Esophagus muscularis mucosa (tissue), 4 donors: ENCODE results near the gene SHPK. TPM values are rescaled to one million over a fixed set of nuclear protein-coding genes. Genes with fewer than 3 reads are reported as not detected.

Experiments
- DNase-seq: peaks from one replicate; pipeline ENCODE4 v3.0.0-alpha.2; 2017; ENCODE audit errors: extremely low spot score
- H3K27ac ChIP-seq, 4 donors: fragments of 200-600 bp; sonication (generic); replicated peaks in 1 of 4; 1 replicate in 3 of 4; 2 replicates in 1 of 4; pipeline ENCODE4 v1.5.1; 2016 to 2019; ENCODE audit warnings: mild to moderate bottlenecking in 1 of 4
- H3K27me3 ChIP-seq, 4 donors: fragments of 200-600 bp; sonication (generic); one replicate each; pipeline versions ENCODE4 v1.5.1 to v1.6.0; 2016 to 2019
- H3K36me3 ChIP-seq, 4 donors: fragments of 200-600 bp; sonication (generic); one replicate each; pipeline ENCODE4 v1.5.1; 2016 to 2019
- H3K4me1 ChIP-seq, 4 donors: fragments of 200-600 bp; sonication (generic); one replicate each; pipeline ENCODE4 v1.5.1; 2016 to 2019
- H3K4me3 ChIP-seq, 4 donors: fragments of 200-600 bp; sonication (generic); 1 replicate in 2 of 4; 2 replicates in 2 of 4; pipeline ENCODE4 v1.5.1; 2016 to 2019; ENCODE audit warnings: mild to moderate bottlenecking in 4 of 4, moderate library complexity in 1 of 4
- H3K9me3 ChIP-seq, 4 donors: fragments of 200-600 bp; sonication (generic); 1 replicate in 3 of 4; 2 replicates in 1 of 4; pipeline ENCODE4 v1.5.1; 2016 to 2019
- EP300 ChIP-seq: sonication (generic); formaldehyde crosslinking; IDR thresholded peaks from one replicate; pipeline ENCODE4 v1.6.1; 2017; ENCODE audit warnings: antibody characterized with exemption
- POLR2A ChIP-seq: fragments of 450-650 bp; IDR thresholded peaks from one replicate; pipeline ENCODE4 v1.6.1; 2017; ENCODE audit warnings: antibody characterized with exemption, moderate library complexity, mild to moderate bottlenecking, low read depth
- POLR2AphosphoS5 ChIP-seq, 2 donors: sonication (generic); formaldehyde crosslinking; IDR thresholded peaks; one replicate each; pipeline ENCODE4 v1.6.1; 2017; ENCODE audit warnings: antibody characterized with exemption in 2 of 2
- WGBS: methylation state at CpG from one replicate; pipeline ENCODE4 v1.1.5; 2018; 5-methylcytosine and 5-hydroxymethylcytosine counted together
- intact Hi-C: fragments of 100-400 bp; cut with DNase I; formaldehyde crosslinking; loops from one replicate; pipeline ENCODE4 v1.15.1; 2023
- total RNA-seq, 4 donors: library from RNA; depleted of rRNA; stranded (reverse); fragments of >200 nt; gene quantifications; one replicate each; pipeline versions ENCODE4 v1.1.0 to v1.2.1, GENCODE V29; 2016
- TF ChIP-seq, protein P1 (sequence below), 3 experiments: fragments of 200-600 bp in 2 of 3; fragments of 450-650 bp in 1 of 3; sonication (generic) in 2 of 3; IDR thresholded peaks; one replicate each; pipeline ENCODE4 v1.5.1; 2017 to 2019; ENCODE audit warnings: antibody characterized with exemption in 3 of 3, mild to moderate bottlenecking in 2 of 3, moderate library complexity in 1 of 3

SHPK gene
- total RNA-seq, 4 donors from 2014 or later, result 5.0 to 10.7 (median 5.6) TPM

DNA sequence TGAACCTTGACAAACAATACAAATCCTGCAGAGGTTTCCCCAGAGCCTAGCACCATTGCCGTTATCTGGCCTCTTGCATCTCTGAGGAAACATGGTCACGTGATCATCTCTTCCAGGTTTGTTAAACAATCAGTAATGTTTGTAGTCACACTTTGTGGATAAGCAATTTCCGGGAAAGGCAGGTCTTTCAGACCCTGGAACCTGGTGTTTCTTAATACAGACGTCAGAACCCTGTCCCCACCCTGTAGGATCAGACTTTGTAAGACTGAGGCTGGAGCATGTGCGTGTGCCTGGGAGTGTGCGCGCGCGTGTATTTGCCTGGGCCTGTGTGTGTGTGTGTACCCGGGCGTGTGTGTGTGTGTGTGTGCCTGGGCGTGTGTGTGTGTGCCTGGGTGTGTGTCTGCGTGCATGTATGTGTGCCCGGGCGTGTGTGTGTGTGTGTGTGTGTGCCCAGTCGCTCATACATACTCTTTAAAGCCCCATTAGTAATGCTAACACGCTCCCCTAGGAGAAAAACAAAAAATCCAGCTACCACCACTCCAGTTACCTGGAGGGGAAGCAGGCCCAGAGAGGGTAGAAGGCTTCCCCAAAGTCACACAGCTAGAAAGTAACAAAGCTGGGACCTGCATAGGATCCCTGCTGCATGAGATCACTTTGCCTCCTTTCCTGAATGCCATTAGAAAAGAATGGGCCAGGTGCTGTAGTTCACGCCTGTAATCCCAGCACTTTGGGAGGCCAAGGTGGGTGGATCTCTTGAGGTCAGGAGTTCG is 5.9 kb upstream of the SHPK start:
- Histone ChIP-seq H3K4me1 (peaks cover 12 to 25% (median 13%) of the 10 kb centered on the region in 4 donors), H3K9me3 (no peaks in the 10 kb centered on the region), H3K4me3 (no peak overlapping the region), H3K27me3 (no peaks in the 10 kb centered on the region), H3K36me3 (peaks cover 0 to 65% (median 26%) of the 10 kb centered on the region in 4 donors), H3K27ac (no peak overlapping the region)
- DNase-seq, result no peak
- WGBS, result 93% methylated on average over 19 of the region's 19 CpGs
- intact Hi-C loops, result no loop called here
- TF ChIP-seq POLR2AphosphoS5 (IDR thresholded peaks at IDR 0.05), result no peak
- TF ChIP-seq, protein P1, sequence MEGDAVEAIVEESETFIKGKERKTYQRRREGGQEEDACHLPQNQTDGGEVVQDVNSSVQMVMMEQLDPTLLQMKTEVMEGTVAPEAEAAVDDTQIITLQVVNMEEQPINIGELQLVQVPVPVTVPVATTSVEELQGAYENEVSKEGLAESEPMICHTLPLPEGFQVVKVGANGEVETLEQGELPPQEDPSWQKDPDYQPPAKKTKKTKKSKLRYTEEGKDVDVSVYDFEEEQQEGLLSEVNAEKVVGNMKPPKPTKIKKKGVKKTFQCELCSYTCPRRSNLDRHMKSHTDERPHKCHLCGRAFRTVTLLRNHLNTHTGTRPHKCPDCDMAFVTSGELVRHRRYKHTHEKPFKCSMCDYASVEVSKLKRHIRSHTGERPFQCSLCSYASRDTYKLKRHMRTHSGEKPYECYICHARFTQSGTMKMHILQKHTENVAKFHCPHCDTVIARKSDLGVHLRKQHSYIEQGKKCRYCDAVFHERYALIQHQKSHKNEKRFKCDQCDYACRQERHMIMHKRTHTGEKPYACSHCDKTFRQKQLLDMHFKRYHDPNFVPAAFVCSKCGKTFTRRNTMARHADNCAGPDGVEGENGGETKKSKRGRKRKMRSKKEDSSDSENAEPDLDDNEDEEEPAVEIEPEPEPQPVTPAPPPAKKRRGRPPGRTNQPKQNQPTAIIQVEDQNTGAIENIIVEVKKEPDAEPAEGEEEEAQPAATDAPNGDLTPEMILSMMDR (IDR thresholded peaks at IDR 0.05), result no peak
- no peak for TF ChIP-seq EP300
- TF ChIP-seq POLR2A, result no peak

GRCh38 chr17:3641014-3641413 is 5.0 kb upstream of the SHPK start:
- H3K27ac ChIP-seq, result no peak overlapping the region
- intact Hi-C loops, result no loop called here

DNA sequence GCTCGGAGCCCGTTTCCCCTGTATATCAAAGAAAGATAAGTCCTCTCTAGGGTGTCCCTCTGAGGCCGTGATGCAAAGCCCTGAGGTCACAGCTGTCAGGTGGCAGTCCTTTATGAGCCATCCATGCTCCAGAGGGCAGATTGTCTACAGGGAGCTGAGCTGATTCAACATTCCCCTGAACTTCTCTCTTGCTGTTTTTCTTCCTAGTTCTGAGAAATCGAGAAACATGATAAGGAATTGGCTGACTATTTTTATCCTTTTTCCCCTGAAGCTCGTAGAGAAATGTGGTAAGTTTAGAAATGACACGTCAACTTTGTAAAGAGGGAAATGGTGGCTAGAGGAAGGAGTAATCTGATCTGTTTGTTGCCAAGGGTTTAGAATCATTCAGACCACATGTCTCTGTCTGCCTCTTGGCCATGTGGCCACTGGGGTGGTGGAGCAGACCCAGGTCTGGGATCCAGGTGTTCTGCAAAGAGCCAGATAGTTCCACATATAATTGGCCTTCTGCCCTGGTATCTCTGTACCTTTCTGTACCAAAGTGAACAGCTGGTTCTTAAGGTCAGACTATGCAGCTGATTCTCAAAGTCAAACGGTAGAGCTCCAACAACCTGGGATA is 4.0 kb upstream of the SHPK start:
- no peaks in the 10 kb centered on the region for H3K9me3 ChIP-seq
- no peak for TF ChIP-seq POLR2A
- TF ChIP-seq POLR2AphosphoS5 (IDR thresholded peaks at IDR 0.05), result no peak
- TF ChIP-seq EP300, result no peak
- TF ChIP-seq, protein P1 (IDR thresholded peaks at IDR 0.05), result no peak
- no peak for DNase-seq
- H3K36me3 ChIP-seq, result peaks cover 0 to 50% (median 19%) of the 10 kb centered on the region in 4 donors
- no peak overlapping the region for H3K4me3 ChIP-seq
- intact Hi-C loops, result no loop called here
- no peak overlapping the region for H3K27ac ChIP-seq
- H3K27me3 ChIP-seq, result no peaks in the 10 kb centered on the region
- peaks cover 20 to 27% (median 22%) of the 10 kb centered on the region in 4 donors for H3K4me1 ChIP-seq
- WGBS, result 67% methylated on average over 7 of the region's 7 CpGs

More at GRCh38 chr17:3641014-3641413, 5.0 kb upstream of the SHPK start:
- H3K4me1 ChIP-seq, result peaks cover 13 to 26% (median 15%) of the 10 kb centered on the region in 4 donors
- H3K27me3 ChIP-seq, result no peaks in the 10 kb centered on the region
- H3K4me3 ChIP-seq, result no peak overlapping the region
- TF ChIP-seq POLR2A, result no peak
- TF ChIP-seq EP300, result no peak
- TF ChIP-seq, protein P1 (IDR thresholded peaks at IDR 0.05), result no peak
- TF ChIP-seq POLR2AphosphoS5 (IDR thresholded peaks at IDR 0.05), result no peak
- no peaks in the 10 kb centered on the region for H3K9me3 ChIP-seq
- 97% methylated on average over 3 of the region's 3 CpGs for WGBS
- H3K36me3 ChIP-seq, result peaks cover 0 to 58% (median 21%) of the 10 kb centered on the region in 4 donors
- no peak for DNase-seq

DNA sequence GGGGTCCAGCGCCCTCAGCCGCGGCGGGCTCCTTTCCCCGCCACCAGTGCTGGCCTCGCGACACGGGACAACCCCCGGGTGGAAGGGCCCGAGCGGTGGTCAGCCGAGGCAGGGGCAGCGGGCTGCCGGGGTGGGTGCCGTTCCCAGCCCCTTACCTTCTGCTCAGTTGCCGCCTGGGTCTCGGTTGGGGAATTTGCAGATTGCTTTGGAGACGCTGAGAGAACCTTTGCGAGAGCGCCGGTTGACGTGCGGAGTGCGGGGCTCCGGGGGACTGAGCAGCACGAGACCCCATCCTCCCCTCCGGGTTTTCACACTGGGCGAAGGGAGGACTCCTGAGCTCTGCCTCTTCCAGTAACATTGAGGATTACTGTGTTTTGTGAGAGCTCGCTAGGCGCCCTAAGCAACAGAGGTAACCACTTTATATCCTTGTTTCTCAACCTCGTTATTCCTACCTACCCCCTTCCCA is 891 bp upstream of the SHPK start:
- intact Hi-C loops, result loop anchor here (2.0 kb wide), 1 partner anchor 32 kb away; the partner anchor contains the start of genes EMC6 and TAX1BP3
- peaks cover 0 to 25% (median 8%) of the 10 kb centered on the region in 4 donors for H3K36me3 ChIP-seq
- peaks cover 33 to 45% (median 40%) of the 10 kb centered on the region in 4 donors for H3K4me1 ChIP-seq
- WGBS, result 2% methylated on average over 15 of the region's 31 CpGs
- no peaks in the 10 kb centered on the region for H3K27me3 ChIP-seq
- H3K9me3 ChIP-seq, result no peaks in the 10 kb centered on the region
- H3K27ac ChIP-seq, result peak overlapping the region; percentile 89 to 95 (median 90)
- no peak for TF ChIP-seq POLR2AphosphoS5 (IDR thresholded peaks at IDR 0.05)
- no peak for TF ChIP-seq EP300
- TF ChIP-seq, protein P1 (IDR thresholded peaks at IDR 0.05), result no peak
- no peak for TF ChIP-seq POLR2A
- no peak for DNase-seq
- H3K4me3 ChIP-seq, result peak overlapping the region; percentile 65 to 99 (median 94)
